Stimulated activated CD8-positive, alpha-beta memory T cell treated with anti-CD3 and anti-CD28 coated beads, Interleukin-7, amount 100 ng/mL, for 48 hours (primary cell): ENCODE data around the gene CTSS.

Experiments
- DNase-seq, 2 donors: peaks; one replicate each; pipeline ENCODE4 v3.0.0-alpha.2; 2020; ENCODE audit warnings: low read depth in 1 of 2; ENCODE audit errors: extremely low read depth in 1 of 2

The CTSS gene

DNA sequence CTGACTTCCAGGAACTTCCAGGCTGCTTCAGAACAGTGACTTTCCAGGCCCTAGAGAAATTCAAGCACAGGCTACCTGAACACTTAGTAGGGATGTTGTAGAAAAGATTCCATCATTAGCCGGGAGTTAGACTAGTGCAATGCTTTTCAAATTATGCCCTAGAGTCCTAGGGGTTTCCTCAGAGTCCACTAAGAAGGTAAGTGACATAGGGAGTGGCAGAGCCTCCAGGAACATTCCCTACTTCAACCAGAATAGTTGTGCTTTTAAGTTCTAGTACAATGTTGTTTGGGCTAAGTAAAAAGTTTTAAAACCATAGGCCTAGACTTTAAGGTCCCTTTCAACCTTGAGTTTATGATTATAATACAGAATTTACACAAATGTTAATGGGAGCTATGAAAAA lies 59.5 kb downstream of the CTSS start:
- DNase-seq, result no peak

DNA sequence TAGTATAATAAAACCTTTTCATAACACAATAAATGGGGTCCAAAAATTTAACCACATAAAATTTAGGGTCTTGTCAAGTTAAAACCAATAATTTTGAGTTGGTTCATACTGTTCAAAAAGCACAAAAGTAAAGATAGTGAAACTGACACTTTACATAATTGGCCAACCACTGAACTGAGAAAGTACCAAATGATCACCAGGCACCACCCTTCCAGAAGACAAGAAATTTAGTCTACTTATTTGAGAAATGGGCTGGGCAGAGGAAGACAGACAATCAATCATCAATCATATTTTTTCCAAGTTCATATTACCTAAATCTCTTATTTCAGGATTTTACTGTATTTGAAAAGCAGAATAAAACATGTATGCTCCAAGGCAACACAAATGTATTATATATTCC lies 62.2 kb downstream of the CTSS start:
- DNase-seq, result no peak

GRCh38 chr1:150696995-150697927 lies 68.3 kb downstream of the CTSS start, which contains the start of gene GOLPH3L:
TSS of gene GOLPH3L (minus strand) at chr1:150697154. CDS start at chr1:150694838, 2,316 bp downstream.
- DNase-seq, result peak; percentile 70 to 90

GRCh38 chr1:150696590-150696989 lies 69.0 kb downstream of the CTSS start:
- no peak for DNase-seq

DNA sequence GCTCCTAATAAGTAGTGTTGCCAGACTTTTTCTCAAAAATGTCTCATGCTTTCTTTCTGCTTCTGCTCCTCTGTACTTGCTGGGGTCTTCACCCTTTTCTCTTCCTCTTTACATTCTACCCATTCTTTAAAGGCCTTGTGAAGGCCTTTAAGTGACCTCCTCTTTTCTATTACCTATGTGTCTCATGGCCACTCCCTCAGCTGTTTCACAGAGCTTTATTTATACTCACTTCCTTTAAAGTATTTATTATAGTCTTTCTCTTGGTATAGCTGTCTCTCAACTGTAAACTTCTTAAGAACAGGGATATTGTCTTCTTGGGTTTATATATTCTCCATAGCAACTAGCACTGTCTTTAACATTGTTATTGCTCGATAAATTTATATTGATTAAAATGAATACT lies 69.4 kb downstream of the CTSS start:
- no peak for DNase-seq

DNA sequence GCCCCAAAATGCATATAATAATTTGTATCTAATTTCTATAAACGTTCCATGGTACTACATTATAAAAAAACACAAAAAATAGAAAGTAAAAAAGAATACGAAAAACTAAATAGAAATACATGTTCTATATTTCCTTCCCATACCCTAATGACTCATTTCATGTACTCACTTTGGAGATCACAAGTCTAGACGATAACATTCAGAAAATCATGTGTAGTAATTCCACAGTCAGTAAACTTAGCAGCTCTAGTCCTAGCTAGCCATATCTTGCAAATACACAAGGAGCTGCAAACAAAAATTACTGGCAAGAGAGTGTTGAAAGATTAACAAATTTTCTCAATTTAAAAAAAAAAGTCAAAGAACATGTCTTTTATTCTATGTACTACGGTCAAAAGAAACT lies 70.0 kb downstream of the CTSS start:
- DNase-seq, result no peak

- no peak for DNase-seq
Measured at GRCh38 chr1:150692720-150693119, 72.9 kb downstream of the CTSS start.

DNA sequence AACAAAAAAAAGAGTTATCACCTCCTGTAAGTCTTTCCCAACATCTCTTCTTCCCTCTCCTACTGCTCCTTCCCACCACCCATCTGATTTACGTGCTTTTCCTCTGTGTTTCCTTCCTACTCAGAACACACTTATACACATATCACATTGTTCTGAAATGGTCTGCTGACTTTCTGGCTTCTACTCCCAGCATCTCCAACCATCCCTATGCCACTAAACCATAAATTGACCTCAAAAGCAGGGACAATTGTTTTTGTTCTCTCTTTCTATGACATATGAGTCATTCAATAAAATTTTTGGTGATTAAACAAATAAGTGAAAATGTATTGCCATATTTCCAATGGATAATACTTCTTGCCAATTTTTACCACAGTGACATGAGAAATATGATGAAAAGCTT lies 76.8 kb downstream of the CTSS start:
- no peak for DNase-seq

DNA sequence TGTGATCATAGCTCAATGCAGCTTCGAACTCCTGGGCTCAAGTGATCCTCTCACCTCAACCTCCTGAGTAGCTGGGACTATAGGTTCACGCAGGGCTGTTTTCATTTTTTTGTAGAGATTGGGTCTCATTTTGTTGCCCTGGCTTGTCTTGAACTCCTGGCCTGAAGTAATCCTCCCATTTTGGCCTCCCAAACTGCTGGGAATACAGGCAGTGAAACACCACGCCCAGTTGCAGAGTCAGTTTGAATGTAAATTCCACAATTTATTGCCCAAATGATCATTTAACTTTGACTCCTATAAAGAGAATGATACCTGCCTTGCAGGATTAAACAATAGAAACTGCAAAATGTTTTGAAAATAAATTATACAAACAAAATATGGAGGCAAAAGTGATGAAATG lies 79.3 kb downstream of the CTSS start:
- no peak for DNase-seq

DNA sequence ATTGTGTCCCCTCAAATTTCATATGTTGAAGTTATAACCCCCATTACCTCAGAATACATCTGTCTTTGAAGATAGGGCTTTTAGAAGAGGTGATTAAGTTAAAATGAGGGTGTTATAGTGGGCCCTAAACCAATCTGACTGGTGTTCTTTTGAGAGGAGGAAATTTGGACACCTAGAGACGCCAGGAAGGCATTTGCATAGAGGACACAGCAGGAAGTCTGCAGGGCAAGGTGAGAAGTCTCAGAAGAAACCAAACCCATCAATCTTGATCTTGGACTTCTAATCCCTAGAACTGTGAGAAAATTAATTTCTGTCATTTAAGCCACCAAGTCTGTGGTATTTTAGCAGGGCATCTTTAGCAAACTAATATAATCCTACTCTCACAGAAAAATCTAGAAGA lies 81.7 kb downstream of the CTSS start:
- no peak for DNase-seq
